NCI-H510A treated with DMSO at 0.1 percent for 48 hours (cell line): ENCODE data around the gene HIPK3.
"Not testable (repeated sequence)": the region's sequence is repeated elsewhere in the genome, so short reads cannot be mapped to it uniquely, and the experiment has no call there.

Experiments
- DNase-seq: peaks from one replicate; lab custom pipeline; 2025; lab: John Stamatoyannopoulos, UW

HIPK3 gene

DNA sequence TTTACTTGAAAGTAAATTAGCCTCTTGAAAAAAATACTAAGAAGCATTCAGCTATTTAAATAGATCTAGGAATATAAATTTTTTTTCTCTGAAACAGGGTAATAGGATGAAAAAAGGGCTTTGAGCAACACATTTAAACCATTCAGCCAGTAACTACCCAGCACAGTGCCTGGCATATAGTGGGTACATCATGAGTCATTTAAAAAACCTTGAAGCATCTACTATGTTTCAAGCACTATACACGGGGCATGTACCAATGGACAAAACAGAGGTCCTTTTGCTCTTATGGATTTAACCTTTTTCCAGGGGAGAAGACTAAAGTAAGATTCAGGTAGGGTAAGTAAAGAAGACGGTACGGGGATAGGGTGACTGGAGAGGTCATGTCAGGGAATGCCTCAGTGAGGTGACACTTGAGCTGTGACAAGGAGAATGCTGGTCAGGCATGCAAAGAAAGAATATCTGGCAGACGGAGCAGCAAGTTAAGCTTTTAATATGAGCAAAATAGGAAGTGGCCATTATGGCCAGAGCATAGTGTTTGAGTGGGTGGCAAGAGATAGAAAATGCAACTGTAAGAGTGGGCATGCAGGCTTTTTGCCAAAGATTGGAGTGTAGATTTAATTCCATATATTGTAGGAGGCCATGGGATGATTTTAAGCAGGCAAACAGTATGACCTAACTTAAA is 101.1 kb downstream of the HIPK3 start:
- DNase-seq: no peak

DNA sequence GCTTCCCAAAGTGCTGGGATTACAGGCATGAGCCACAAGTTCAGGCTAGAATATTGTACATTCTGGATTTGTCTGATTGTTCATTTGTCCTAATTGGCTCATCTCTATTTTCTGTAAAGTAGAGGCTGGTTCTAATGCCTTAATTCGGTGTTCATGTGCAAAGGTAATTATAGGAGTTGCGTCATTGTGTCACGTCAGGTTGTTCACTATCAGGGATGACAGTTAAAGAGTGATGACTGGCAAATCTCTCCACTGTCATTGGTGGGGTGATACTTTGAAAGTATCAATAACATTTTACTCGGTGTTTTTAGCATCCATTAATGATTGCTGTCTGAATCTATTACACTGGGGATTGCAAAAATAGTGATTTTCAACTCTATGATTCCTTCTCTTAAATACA is 103.5 kb downstream of the HIPK3 start:
- no peak for DNase-seq

DNA sequence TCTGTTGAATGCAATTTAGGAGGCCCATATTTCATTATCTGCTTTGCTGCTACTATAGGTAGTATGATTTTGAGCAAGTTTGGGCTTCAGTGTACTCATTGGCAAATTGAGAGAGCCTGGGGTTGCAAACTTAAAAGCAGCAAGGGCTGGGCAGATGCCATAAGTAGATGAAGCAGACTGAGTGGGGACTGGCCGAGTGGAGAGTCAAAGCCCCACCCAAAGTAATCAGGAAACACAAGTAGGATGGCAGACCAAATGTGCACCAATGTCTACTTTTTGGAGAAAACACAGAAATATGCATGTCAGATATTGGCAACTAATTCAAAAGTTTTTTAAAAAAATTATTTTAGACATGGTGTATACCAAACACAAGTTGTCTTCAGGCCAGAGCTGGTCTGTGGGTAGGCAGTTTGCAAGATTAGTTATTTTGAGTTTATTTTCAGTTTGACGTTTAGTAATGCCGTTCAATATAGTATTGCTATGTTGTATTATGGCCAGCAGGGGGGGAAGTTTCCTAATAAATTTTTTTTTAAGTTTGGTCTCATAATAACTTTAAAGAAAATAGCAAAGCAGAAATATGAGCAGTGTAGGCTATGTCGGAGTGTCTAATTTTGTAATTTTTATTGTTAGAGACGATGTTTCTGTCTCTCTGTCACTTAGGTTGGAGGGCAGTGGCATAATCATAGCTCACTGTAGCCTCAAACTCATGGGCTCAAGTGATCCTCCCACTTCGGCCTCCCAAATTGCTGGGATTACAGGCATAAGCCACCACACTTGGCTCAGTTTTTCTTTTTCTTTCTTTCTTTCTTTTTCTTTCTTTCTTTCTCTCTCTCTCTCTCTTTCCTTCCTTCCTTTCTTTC is 105.1 kb downstream of the HIPK3 start:
- DNase-seq: peak; percentile 43

DNA sequence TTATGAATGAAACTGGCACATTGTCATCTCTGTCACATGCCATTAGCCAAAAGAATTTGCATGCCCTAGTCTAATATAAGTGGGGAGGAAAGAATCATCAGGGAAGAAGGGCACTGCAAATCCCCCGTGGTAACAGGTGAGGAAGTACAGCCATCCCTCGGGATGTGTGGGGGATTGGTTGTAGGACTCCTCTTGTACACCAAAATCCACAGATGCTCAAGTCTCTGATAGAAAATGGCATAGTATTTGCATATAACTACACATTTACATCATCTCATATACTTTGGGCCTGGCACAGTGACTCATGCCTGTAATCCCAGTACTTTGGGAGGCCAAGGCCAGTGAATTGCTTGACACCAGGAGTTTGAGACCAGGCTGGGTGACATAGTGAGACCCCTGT is 109.7 kb downstream of the HIPK3 start:
- DNase-seq: no peak

DNA sequence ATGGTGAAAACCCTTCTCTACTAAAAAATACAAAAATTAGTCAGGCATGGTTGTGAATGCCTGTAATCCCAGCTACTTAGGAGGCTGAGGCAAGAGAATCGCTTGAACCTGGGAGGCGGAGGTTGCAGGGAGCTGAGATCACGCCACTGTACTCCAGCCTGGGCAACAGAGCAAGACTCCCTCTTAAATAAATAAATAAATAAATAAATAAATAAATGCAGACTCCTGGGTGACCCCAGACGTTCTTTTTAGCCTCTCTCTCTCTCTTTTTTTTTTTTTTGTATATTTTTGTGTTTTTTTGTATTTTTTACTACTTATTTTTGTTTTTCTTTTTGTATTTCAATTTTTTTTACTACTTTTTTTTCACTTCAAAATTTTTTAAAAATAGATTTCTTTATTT is 111.3 kb downstream of the HIPK3 start:
- DNase-seq: not testable (repeated sequence)

DNA sequence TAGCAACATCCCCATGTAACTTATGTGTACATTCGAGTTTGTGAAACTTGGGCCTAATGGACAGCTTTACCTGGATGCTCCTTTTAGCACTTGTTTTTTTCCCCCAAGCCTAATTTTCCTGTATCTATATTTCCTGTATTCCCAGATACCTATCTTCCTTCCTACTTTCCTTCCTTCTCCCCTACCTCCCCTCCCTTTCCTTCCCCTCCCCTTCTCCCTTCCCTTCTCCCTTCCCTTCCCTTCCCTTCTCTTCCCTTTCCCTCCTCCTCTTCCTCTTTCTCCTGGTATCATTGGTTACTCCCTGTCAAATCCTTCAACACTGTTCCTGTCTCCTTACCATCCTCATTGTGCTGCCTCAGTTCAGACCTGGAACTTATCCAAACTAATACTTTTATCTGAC is 111.8 kb downstream of the HIPK3 start:
- DNase-seq: no peak

DNA sequence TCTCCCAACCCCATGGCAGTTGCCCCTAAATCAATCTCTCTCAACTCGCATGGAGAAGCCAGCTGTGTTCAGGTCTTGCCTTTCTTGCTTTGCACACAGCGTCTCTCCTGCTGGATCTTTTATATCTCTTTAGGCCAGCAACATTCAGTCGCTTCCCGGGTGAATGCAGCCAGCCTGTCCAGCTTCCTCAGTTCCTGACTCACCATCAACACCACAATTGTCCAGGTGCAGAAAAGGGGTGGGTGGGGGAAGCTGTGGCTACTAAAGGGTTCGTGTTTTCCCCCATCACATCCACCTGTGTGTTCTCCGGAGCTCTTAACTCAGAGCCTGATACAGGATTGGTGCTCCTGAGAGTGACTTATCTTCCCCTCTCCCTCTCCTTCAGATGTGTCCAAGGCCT is 116.5 kb downstream of the HIPK3 start:
- no peak for DNase-seq

DNA sequence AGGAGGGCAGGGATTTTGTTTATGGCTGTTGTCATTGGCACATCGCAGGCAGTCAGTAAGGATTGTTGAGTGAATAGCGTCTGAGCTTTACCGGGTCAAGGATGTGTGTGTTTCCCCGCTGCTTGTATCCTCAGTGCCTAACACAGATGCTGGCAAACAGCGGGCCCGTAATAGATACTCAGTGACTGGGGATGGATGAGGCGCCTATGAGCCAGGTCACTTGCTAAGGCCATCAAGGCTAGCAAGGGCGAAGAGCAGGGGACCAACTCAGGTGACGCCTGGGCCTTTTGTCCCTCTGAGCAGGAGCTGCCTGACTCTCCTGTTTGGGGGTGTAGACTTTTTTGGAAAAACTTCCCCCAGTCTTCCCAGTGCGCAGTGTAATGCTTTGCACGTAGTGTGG is 118.1 kb downstream of the HIPK3 start:
- DNase-seq: no peak

DNA sequence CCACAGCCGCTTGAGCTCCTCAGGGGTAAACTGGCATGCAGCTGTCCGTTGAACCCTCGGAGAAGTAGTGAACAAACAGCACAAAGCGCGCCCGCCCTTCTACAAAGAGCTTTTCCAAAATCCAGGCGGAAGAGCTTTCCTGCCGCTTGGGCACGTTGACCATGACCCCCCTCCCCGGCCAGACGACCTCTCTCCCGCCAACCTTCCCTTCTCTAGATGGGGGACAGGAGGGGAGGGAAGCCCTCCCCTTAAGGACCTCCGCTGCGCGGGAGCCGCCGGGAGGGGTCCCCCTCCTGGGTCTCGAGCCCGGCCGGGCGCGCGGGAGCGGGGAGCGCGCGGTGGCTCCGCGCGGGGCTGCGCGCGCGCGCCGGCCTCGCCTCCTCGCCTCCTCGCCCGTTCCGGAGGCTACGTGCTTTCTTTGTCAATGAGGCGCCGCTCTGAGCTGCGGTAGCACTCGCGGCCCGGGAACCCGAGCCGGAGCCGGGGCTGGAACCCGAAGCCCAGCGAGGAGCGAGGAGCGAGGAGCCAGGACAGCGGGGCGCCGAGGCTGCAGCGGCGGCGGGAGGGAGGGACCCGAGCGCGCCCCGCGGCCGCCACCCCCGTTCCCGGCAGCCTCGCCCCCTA is 118.6 kb downstream of the HIPK3 start, which contains the start of gene KIAA1549L:
KIAA1549L (plus strand) TSS at position 421 of the 624 bp plus-strand sequence.
- no peak for DNase-seq

DNA sequence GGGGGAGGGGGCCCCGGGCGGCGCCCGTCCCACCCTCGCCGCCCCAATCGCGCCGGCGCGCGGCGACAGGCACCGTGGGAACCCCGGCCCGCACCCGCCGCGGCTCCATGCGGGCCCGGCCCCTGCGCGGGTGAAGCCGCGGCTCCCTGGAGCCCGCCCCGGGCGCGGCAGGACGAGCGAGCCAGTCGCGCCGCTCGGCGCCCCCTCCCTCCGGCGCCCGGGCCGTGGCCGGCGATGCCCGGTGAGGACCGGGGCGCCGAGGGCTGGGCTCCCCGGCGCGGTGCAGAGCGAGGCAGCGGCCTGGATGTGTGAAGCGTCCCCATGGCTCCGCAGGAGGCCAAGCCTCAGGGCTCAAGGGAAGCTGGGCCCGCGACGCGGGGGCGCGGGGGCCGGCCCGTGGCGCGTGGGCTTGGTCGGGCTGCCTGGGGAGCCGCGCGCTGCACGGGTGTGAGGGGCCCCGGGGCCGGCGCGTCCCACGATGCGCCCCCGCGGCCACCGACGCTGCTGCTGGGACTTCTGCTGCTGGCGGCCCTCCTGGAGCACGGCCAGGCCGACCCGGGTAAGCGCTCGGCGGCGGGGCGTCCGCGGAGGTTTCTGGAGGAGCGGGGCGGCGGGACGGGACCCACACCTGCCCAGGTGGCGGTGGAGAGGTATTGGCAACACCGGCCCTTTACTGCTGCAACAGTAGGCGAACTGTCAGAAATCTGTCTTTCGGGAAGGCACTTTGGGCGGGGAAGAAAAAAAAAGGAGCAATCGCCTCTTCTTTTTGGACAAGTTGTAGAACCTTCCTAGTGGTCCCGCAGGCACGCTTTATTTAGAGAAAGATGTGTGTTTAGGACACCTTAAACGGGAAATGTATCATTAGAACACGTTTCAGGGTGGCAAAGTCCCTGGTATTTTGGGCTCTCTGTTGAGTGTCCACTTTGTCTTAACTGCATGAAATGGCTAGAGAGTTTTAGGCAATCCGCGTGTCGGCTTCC is 119.4 kb downstream of the HIPK3 start:
- DNase-seq: no peak

DNA sequence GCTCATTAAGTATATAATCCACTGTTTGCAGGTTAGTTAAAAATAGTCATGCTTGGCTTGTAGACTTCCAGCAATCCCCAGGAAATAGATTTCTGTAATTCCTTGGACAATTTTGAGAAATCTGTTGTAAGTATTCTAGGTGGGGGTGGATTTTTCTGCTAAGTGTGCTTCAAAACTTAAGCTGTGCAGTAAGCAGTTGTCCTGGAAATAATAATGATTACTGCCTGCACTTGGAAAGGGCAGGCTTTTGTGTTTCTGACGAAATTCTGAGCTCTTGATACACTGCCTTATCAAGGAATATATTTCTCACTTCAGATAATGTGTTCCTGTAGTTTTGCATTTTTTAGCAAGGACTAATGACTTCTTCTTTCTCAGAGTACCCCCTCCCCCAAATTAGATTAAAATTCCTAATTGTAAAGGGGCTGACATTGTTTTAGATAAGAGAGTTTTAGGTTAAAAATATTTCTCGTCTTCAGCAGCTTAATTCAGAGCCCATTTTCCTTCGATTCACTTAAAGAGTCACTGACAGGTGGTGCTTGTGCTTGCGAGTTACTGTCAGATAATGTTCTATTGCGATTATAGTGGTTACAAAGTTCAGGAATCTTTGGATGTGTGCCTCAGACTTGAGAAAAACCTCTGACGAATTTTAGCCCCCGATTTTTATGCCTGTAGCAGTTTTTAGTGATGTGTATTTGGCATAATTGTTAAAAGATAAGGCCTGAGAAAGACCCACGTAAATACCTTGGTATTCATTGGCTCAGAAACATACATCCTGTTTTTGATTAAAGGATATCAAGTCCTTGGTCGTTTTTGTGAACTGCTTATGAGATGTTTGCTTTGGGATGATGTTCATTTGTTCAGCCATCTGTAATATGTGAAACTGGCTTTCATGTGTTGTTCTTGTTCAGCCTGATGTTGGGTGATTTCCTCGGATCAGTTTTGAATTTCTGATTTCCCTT is 120.5 kb downstream of the HIPK3 start:
- DNase-seq: no peak

DNA sequence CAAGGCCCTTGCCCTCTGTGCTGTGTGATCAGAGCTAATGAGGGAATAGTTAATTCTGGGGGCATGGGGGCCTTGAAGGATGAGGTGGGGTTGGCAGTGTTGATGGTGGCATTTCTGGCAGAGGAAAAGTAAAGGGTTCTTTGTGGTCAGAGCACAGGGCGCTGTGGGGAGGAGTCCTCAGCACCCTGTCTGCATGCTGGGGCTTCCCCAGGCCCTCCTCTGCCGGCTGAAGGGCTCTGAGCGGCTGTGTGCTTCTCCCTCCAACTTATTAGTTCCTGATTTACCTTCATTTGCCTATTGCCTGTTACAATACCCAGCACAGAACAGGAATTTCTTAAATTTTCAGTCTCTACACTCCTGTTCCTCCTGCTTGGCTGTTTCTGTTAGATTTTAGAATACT is 122.8 kb downstream of the HIPK3 start:
- no peak for DNase-seq

DNA sequence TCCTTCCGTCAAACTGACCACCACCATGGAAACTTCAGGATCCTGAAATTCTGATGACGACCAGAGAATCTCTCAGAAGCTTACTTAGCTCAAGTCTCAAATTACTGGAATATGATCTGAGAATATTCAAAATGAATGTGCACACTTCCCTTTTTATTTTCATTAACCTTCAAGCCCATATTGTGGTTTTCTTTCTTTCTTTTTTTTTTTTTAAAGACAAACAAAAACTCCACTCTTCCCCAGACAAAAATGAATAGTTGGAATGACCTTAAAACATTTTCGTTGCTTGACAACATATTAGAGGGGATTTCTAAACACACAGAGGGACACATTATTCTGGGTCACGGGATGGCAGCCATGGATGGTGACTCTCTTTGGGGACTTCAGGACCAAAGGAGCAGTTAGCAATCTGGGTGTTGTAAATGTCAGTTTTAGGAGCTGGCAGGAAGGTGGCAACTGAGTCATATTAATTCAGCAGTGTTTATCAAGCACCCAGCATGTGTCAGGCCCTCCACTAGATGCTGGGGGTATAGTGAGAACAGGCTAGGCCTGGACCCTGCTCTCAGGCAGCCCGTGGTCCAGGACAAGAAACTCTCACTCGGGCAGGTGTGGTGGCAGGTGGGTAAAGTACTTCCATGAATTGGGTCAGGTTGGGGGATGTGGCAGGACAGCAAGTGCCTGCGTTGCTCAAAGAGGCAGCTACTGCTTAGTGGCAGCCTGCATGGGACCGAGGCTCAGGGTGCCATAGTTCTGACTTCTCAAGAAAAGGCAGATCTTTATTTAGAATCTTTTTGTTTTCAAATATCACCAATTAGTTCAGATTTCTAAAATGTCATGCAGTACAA is 126.1 kb downstream of the HIPK3 start:
- no peak for DNase-seq

DNA sequence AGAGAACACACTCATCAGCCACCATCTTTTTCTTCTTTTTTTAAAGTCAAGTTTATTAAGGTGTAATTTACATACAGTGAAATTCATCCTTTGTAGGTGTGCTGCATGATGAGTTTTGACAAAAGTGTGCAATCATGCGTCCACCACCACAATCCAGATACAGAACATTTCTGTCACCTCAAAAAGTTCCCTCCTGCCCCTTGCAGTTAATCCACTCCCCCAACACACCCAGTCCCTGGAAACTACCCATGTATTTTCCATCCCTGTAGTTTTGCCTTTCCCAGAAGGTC is 126.7 kb downstream of the HIPK3 start:
- no peak for DNase-seq

DNA sequence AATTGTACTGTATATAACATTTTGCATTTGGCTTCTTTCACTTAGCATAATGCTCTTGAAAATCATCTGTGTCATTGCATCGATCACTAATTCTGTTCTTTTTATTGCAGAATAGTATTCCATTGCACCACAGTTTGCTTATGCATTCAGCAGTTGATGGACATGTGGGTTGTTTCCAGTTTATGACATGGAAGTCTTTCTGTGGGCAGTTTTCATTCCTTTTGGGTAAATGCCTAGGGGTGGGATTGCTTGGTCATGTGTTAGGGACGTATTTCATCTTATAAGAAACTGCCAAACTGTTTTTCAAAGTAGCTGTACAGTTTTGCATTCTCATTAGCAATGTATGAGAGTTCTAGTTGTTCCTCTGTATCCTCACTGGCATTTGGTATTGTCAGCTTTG is 127.0 kb downstream of the HIPK3 start:
- no peak for DNase-seq

DNA sequence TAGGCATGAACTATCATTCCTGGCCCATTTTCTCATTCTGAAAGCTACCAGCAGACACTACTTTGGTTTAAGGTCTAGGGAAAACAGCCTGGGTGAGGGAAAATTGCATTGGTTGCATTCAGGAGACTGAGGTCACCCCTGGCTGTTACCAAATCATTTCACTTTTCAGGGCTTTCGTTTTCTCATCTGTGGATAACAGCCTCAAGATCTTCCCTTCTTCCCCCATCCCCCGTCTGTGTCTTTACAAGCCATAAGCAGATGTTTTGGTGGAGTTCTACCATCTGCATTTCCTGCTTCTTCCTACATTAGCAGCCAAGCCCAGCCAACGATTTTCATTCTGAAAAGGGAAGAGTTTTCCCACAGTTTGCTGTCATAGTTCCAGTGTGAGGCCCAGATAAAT is 130.4 kb downstream of the HIPK3 start:
- DNase-seq: no peak

DNA sequence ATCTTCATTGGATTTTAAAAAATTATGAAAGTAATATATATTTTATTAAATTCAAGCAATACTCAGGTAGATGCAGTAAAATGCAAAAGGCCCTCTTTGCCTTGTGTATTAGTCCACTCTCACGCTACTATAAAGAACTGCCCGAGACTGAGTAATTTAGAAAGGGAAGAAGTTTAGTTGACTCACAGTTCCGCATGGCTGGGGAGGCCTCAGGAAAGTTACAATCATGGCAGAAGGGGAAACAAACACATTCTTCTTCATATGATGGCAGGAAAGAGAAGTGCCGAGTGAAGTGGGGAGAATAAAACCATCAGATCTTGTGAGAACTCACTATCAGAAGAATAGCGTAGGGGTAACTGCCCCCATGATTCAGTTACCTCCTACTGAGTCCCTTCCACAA is 130.8 kb downstream of the HIPK3 start:
- DNase-seq: no peak

DNA sequence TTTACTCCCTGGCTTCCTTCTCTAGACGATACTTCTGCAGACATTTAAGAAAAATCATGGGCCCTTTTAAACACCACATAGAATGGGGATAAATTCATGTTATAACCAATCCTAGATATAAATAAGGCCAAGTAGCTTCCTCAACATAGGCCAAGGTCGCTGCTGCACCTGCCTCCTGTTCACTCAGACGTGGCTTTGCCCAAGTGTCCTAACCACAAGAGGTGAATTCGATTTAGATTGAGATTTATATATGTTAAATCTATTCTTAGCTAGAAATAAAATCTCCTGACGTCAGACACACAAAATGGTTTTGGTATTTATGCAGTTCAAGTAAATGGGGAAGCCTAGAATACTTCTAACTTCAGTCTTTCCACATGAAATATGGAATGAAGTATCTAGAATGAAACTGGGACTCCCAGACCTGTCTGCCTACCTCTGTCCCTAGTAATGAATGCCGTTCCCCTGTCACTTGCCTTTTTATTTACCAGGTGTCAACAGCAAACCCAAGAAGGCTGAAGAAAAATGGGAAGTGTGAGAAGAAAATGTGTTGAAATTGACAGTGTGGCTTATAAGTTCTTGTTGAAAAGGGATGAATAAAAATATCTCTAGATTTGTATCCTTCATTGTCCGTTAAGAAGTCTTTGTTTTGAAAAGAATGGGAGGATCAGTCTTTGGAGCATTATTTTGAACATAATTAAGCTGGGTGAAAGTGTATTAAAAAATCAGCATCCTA is 131.8 kb downstream of the HIPK3 start:
- no peak for DNase-seq

DNA sequence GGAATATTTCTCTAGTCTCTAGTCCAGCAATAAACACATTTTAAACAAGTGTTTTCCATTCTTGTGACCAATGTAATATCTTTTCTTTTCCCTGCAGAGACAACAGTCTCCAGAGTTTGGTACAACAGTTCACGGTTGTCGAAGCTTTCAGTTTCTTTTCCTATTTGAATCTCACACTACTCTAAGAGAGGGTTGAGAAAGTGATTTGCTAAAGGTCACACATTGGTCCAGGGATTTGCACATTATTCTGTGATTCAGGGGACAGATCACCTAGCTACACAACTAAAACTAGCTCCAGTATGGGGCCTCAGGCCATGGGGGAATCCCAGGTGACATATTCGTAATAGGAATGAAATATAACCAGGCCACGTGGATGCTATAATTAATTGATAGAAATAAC is 132.5 kb downstream of the HIPK3 start:
- DNase-seq: no peak
